ENCODE measurements around the gene KAT7.

The KAT7 gene

GRCh38 chr17:49873926-49874325 lies 85.4 kb downstream of the KAT7 start:
- DNase-seq = no peak

- no peak for DNase-seq
These were observed 86.4 kb downstream of the KAT7 start for GRCh38 chr17:49874911-49875310.

GRCh38 chr17:49875685-49876084 lies 87.2 kb downstream of the KAT7 start:
- no peak for DNase-seq

DNA sequence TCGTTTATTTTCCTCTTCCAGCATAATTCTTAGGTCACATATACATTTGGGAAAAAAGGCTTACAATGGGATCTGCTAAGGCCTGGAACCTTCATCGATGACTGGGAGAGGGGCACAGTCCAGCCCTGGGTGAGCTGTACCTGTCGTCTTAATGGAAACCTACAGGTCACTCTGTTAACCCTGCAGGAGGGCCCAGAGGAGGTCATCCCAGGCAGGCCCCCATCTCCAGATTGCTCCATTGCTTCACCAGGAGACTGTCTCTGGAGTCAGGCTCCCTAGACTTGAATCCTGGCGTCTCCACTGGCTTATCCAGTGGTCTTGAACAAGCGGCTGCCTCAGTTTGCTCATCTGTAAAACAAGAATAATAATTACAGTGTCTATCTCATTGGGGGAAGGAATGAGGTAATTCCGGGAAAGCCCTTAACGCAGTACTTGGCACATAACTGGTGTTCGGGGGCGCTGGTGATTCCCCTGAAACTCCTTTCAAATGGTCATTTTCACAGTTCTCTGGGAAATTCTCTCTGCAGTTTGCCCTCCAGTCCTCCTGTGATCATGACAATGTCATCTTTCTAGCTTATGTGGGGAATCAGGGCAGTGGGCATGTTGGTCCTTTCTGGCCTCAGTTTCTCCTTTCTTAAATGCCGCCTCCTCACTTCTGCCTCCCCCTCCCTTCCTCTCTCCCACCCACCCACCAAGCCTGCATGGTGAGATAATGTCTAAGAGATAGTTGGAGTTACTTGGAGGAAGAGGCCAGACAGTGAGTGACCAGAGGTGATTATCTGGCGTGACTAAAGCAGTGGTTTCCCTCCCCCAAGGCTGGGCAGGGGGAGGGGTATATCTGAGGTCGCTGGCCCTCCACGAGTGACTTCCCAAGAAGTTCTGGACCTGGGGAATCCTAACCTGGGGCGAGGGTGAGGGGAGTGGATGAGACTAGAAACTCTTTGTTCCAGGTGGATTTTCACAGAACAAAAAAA lies 90.7 kb downstream of the KAT7 start:
- DNase-seq = no peak

DNA sequence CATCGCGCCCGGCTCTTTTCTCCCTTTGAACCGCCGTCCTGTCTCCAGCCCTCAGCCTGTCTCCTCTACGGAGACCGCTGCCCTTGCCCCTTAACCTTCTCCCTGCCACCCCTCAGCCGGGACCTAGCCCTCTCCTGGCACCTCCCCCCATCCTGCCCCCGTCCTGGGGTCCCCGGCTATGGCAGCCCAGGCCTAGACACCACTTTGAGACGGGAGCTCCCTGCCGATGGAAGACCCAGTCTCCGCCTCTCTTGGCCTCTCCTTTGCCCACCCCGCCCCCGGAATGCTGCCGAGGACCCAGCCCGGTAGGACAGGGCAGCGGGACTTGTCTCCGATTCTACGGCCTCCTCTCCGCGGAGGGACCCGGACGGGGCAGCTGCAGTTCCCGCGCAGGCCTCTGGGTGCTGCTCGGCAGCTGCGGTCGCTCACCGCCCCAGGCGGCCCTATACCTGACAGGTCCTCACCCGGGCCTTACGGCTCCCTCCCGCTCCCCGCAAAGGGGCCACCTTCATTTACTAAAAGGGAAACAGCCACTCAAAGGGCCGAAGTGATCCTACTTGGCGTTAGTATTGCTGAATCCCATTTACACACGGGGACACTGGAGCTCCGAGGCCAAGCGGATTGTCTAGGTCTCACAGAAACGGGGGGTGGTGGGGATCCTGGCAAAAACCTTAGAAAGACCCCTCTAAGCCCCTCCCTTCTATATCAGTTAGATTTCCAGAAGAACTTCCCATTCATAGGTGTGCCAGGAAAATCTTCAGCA lies 92.0 kb downstream of the KAT7 start:
- peak; percentile 26 for DNase-seq

GRCh38 chr17:49881054-49881402 lies 92.5 kb downstream of the KAT7 start:
- no peak for DNase-seq

DNA sequence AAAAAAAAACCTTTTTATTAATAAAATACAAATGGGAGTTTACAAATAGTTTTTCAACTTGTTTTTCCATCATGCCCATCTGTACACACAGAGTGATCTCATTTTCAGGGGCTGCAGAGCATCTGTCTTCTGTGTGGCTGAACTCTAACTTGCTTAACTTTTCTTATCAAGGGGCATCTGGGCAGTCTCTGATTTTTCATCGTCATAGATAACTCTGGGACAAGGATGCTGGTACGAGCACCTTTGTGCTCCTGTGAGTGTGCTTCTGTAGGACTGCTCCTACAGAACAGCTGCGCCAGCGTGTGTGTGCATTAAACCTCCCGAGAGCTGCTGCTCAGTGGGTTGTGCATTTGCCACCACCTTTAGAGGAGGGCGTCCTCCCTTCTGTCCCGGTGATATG lies 94.0 kb downstream of the KAT7 start:
- DNase-seq = no peak
